Naive B cell (primary cell): ENCODE results near the gene SLC2A13. TPM values are rescaled to one million over a fixed set of nuclear protein-coding genes. Genes with fewer than 3 reads are reported as not detected.
A peak's percentile ranks its signal among the peaks of the same experiment; 100 is the strongest.
"Not testable (repeated sequence)": the region's sequence is repeated elsewhere in the genome, so short reads cannot be mapped to it uniquely, and the experiment has no call there.

Experiments
- ATAC-seq, 2 donors: fragments of 150-1000 bp; cut with Tn5 transposase; 2 replicates each; pipeline ENCODE4 v1.10.0; 2021; ENCODE audit warnings: low read depth in 2 of 2, mild to moderate bottlenecking in 2 of 2, moderate library complexity in 2 of 2
- DNase-seq: peaks from one replicate; pipeline ENCODE4 v3.0.0; 2022
- H3K27ac Mint-ChIP-seq, 6 donors: one replicate each; pipeline ENCODE4 v1.8.0; 2020 to 2022; ENCODE audit warnings: mild to moderate bottlenecking in 6 of 6, mixed read lengths in 6 of 6, moderate library complexity in 5 of 6, inconsistent platforms in 2 of 6
- H3K27me3 Mint-ChIP-seq, 3 donors: one replicate each; pipeline ENCODE4 v1.8.0; 2021 to 2022; ENCODE audit warnings: mixed read lengths in 3 of 3, mild to moderate bottlenecking in 1 of 3
- H3K36me3 Mint-ChIP-seq, 2 donors: one replicate each; pipeline ENCODE4 v1.8.0; 2020 to 2022; ENCODE audit warnings: mixed read lengths in 2 of 2, inconsistent platforms in 1 of 2, mild to moderate bottlenecking in 1 of 2
- H3K4me1 Mint-ChIP-seq, 3 donors: one replicate each; pipeline ENCODE4 v1.8.0; 2020 to 2022; ENCODE audit warnings: mixed read lengths in 3 of 3, inconsistent platforms in 1 of 3, mild to moderate bottlenecking in 1 of 3, moderate library complexity in 1 of 3
- H3K4me3 Mint-ChIP-seq, 8 donors: one replicate each; pipeline ENCODE4 v1.8.0; 2020 to 2022; ENCODE audit warnings: mild to moderate bottlenecking in 8 of 8, mixed read lengths in 8 of 8, moderate library complexity in 8 of 8, inconsistent platforms in 2 of 8
- H3K9me3 Mint-ChIP-seq, 7 donors: one replicate each; pipeline ENCODE4 v1.8.0; 2020 to 2022; ENCODE audit warnings: mixed read lengths in 7 of 7, mild to moderate bottlenecking in 5 of 7, inconsistent platforms in 2 of 7, moderate library complexity in 1 of 7
- polyA plus RNA-seq, 6 donors: library from polyadenylated mRNA; unstranded; fragments of 300-500 nt; fragmentation: Illumina TruSeq; gene quantifications; one replicate each; pipeline ENCODE4 v1.2.3, GENCODE V29; 2021; ENCODE audit warnings: low read depth in 6 of 6

The SLC2A13 gene
- polyA plus RNA-seq, 6 donors from 2014 or later: 0.72 to 2.2 (median 1.9) TPM; not detected in 1

GRCh38 chr12:39946361-39947280, 159.3 kb downstream of the SLC2A13 start:
- no peak for ATAC-seq
- no peak overlapping the region for H3K4me3 Mint-ChIP-seq
- H3K9me3 Mint-ChIP-seq: peaks cover 2 to 15% (median 7%) of the 10 kb centered on the region in 7 donors
- DNase-seq: no peak
- peaks cover 11 to 18% of the 10 kb centered on the region in 2 donors for H3K36me3 Mint-ChIP-seq
- H3K4me1 Mint-ChIP-seq: no peaks in the 10 kb centered on the region
- no peaks in the 10 kb centered on the region for H3K27me3 Mint-ChIP-seq
- H3K27ac Mint-ChIP-seq: no peak overlapping the region

GRCh38 chr12:39937119-39937518, 168.8 kb downstream of the SLC2A13 start:
- no peak for ATAC-seq
- H3K27ac Mint-ChIP-seq: no peak overlapping the region
- no peaks in the 10 kb centered on the region for H3K27me3 Mint-ChIP-seq

DNA sequence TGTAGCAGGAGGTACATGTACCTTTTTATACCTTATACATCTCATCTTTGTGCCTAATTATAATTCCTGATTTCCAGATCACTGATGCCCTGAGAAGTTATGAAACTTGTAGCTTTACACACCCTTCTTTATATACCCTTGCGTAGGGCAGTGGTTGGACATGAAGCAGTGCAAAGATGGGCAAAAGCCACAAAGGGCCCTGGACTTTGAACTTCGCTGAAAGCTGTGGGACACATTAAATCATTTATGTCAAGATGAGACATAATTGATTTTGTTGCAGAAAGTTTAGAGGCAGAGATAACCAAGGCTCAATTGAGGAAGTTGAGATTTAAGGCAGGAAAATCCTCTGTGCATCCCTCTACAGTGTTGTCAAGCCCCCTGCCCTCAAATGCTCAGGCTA, 170.0 kb downstream of the SLC2A13 start:
- DNase-seq (no peak), ATAC-seq (no peak)
- H3K4me3 Mint-ChIP-seq: no peak overlapping the region
- H3K36me3 Mint-ChIP-seq: peaks cover 0 to 5% of the 10 kb centered on the region in 2 donors
- no peaks in the 10 kb centered on the region for H3K27me3 Mint-ChIP-seq
- peak overlapping the region in 1 of 6 donors; percentile 34 for H3K27ac Mint-ChIP-seq
- H3K9me3 Mint-ChIP-seq: peaks cover 0 to 2% (median 0%) of the 10 kb centered on the region in 7 donors
- H3K4me1 Mint-ChIP-seq: peaks cover 0 to 7% (median 2%) of the 10 kb centered on the region in 3 donors

More at GRCh38 chr12:39937119-39937518, 168.8 kb downstream of the SLC2A13 start:
- peaks cover 0 to 7% (median 2%) of the 10 kb centered on the region in 3 donors for H3K4me1 Mint-ChIP-seq
- peaks cover 0 to 5% of the 10 kb centered on the region in 2 donors for H3K36me3 Mint-ChIP-seq
- H3K9me3 Mint-ChIP-seq: peaks cover 0 to 15% (median 10%) of the 10 kb centered on the region in 7 donors
- H3K4me3 Mint-ChIP-seq: no peak overlapping the region
- no peak for DNase-seq

GRCh38 chr12:39935275-39935674, 170.6 kb downstream of the SLC2A13 start:
- Mint-ChIP-seq H3K36me3 (peaks cover 0 to 5% of the 10 kb centered on the region in 2 donors), H3K4me3 (no peak overlapping the region)
- ATAC-seq: no peak

DNA sequence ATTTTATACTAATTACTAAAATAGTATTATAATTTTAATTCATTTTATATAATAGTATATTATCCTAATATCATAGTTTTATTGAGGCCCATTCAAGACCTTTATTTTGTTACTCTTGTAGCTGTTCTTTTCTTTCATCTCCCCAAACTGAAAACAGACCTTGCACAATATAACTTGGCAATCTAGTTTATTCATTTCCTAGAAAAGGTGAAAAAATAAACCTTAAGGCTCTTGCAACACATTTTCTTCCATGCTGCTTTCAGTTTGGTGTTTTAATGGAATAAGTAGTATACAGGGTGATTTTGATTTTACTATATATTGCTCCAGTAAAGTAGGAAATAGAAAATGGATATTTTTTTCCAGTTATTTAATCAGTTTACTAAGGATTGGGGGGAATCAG, 174.0 kb downstream of the SLC2A13 start:
- Mint-ChIP-seq H3K4me3 (no peak overlapping the region), H3K27me3 (no peaks in the 10 kb centered on the region), H3K36me3 (no peaks in the 10 kb centered on the region)

More at GRCh38 chr12:39935275-39935674, 170.6 kb downstream of the SLC2A13 start:
- H3K9me3 Mint-ChIP-seq: no peaks in the 10 kb centered on the region
- H3K27ac Mint-ChIP-seq: no peak overlapping the region
- H3K27me3 Mint-ChIP-seq: no peaks in the 10 kb centered on the region
- DNase-seq: no peak
- peaks cover 0 to 7% (median 2%) of the 10 kb centered on the region in 3 donors for H3K4me1 Mint-ChIP-seq

DNA sequence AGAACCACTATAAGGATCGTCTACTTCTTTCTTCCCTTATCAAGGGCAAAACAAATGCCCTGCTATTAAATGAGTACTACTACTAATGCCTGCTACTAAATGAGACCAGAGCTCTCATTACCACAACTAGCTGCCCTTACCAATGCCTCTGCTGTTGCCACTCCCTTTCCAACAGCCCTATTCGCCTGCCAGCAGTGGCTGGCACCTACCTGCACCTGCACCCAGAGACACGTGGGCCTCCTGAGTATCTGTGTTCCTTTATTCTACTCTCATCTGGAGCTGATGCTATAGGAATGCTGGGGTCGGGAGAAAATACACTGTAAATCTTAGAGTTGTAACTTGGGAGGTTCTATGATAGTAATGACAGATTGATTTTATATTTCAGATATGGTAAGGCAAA, 174.7 kb downstream of the SLC2A13 start:
- no peaks in the 10 kb centered on the region for H3K27me3 Mint-ChIP-seq
- no peaks in the 10 kb centered on the region for H3K36me3 Mint-ChIP-seq
- H3K27ac Mint-ChIP-seq: peak overlapping the region in 1 of 6 donors; percentile 31
- no peaks in the 10 kb centered on the region for H3K9me3 Mint-ChIP-seq
- H3K4me1 Mint-ChIP-seq: peaks cover 0 to 6% (median 2%) of the 10 kb centered on the region in 3 donors
- no peak for DNase-seq
- ATAC-seq: no peak
- no peak overlapping the region for H3K4me3 Mint-ChIP-seq

More for the DNA sequence above, 174.0 kb downstream of the SLC2A13 start:
- no peak overlapping the region for H3K27ac Mint-ChIP-seq
- H3K9me3 Mint-ChIP-seq: no peaks in the 10 kb centered on the region
- H3K4me1 Mint-ChIP-seq: peaks cover 0 to 10% (median 2%) of the 10 kb centered on the region in 3 donors
- DNase-seq (no peak), ATAC-seq (no peak)

DNA sequence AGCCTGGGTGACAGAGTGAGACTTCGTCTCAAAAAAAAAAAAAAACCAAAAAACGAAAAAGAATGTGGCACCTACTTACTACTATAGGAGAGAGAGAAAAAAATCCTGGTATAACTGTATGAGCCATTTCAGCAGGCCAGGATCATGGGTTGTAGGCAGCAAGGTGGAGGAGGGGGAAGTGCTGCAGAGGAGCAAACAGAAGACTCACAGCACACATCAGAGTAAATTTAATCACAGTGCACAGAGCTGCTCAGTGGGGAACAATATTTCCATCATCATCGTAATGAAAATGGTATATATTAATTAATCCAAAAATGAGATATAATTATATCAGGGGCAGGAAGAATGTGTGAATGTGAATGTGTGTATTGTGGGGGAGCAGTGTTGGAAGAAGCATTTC, 175.8 kb downstream of the SLC2A13 start:
- Mint-ChIP-seq H3K27ac (peak overlapping the region in 3 of 6 donors; percentile 8 to 78 (median 51)), H3K36me3 (no peaks in the 10 kb centered on the region), H3K4me3 (no peak overlapping the region), H3K27me3 (no peaks in the 10 kb centered on the region), H3K4me1 (peaks cover 0 to 3% (median 0%) of the 10 kb centered on the region in 3 donors), H3K9me3 (no peaks in the 10 kb centered on the region)
- DNase-seq: no peak
- ATAC-seq: no peak

GRCh38 chr12:39928181-39928899, 177.5 kb downstream of the SLC2A13 start:
- H3K4me3 Mint-ChIP-seq: no peak overlapping the region
- H3K36me3 Mint-ChIP-seq: no peaks in the 10 kb centered on the region
- no peak overlapping the region for H3K27ac Mint-ChIP-seq
- no peaks in the 10 kb centered on the region for H3K27me3 Mint-ChIP-seq
- no peaks in the 10 kb centered on the region for H3K9me3 Mint-ChIP-seq
- H3K4me1 Mint-ChIP-seq: peaks cover 0 to 3% (median 0%) of the 10 kb centered on the region in 3 donors
- no peak for DNase-seq
- ATAC-seq: no peak

DNA sequence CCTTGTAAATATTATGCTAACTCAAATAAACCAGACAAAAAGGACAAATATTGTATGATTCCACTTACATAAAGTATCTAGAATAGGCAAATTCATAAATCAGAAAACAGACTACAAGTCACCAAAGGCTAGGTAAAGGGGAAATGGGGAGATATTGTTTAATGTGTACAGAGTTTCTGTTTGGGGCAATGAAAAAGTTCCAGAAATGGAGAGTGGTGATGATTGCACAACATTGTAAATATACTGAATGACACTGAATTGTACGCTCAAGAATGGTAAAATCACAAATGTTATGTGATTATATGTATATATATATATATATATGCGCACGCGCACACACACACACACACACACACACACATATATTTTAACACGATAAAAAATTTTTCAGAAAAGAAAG, 182.5 kb downstream of the SLC2A13 start:
- H3K9me3 Mint-ChIP-seq: no peaks in the 10 kb centered on the region
- ATAC-seq: no peak

DNA sequence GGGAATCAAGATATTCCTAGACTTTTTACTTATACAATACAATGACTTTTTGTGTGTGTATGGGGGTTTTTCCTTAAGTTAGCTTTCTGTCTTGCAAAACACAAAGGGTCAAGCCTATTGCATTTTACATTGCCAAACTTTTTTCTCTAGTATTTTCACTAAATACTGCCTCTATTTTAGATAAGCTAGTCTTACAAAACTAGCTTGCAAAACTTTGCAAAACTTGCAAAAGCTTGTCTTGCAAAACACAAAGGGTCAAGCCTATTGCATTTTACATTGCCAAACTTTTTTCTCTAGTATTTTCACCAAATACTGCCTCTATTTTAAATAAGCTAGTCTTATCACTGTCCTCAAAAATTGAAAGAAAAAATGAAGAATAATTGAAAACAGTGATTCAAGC, 183.3 kb downstream of the SLC2A13 start:
- H3K4me1 Mint-ChIP-seq, DNase-seq, H3K27me3 Mint-ChIP-seq, H3K4me3 Mint-ChIP-seq, ATAC-seq, H3K9me3 Mint-ChIP-seq, H3K36me3 Mint-ChIP-seq: not testable (repeated sequence)
- H3K27ac Mint-ChIP-seq: peak overlapping the region in 1 of 6 donors; percentile 44

More for the DNA sequence above, 182.5 kb downstream of the SLC2A13 start:
- no peaks in the 10 kb centered on the region for H3K27me3 Mint-ChIP-seq
- H3K27ac Mint-ChIP-seq: no peak overlapping the region
- no peaks in the 10 kb centered on the region for H3K36me3 Mint-ChIP-seq
- no peak for DNase-seq
- no peaks in the 10 kb centered on the region for H3K4me1 Mint-ChIP-seq
- no peak overlapping the region for H3K4me3 Mint-ChIP-seq

DNA sequence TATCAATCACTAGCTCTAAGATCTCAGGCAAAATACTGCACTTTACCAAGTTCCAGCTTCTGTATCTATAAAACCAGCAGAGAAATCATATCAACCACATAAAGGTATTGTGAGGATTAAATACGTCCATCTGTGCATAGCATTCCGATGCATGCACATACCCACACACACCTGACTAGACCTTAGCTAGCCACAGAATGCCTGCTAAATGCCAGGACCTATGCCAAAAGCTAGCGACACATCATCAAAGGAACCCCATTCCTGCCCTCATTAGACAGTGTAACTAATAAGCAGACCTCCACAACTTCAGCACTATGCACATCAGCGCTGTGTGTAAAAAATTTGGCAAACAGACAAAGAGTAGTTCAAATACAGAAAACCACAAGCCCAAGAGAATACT, 185.2 kb downstream of the SLC2A13 start:
- no peaks in the 10 kb centered on the region for H3K9me3 Mint-ChIP-seq
- DNase-seq (no peak), ATAC-seq (no peak)
- no peak overlapping the region for H3K27ac Mint-ChIP-seq
- no peak overlapping the region for H3K4me3 Mint-ChIP-seq
- no peaks in the 10 kb centered on the region for H3K36me3 Mint-ChIP-seq
- H3K4me1 Mint-ChIP-seq: no peaks in the 10 kb centered on the region
- H3K27me3 Mint-ChIP-seq: no peaks in the 10 kb centered on the region

DNA sequence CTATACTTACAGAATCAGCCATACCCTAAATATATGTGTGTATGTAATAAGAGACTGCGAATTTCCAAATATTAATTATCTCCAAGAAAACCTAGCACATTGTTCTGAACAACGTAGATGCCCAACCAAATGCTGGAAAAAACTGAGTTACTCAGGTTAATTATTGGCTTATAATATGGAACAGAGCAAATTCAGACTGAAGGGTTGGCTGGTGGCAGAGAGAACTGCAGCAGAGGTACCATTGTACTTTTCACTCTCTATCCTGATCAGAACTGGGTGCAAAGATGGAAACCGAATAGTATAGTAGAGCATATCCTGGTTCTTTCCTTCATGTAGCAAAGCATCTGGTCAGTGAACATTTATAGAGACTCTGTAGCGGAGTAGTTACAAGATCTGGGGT, 185.7 kb downstream of the SLC2A13 start:
- Mint-ChIP-seq H3K9me3 (no peaks in the 10 kb centered on the region), H3K4me3 (no peak overlapping the region), H3K36me3 (no peaks in the 10 kb centered on the region), H3K4me1 (no peaks in the 10 kb centered on the region), H3K27me3 (no peaks in the 10 kb centered on the region), H3K27ac (no peak overlapping the region)
- no peak for ATAC-seq
- no peak for DNase-seq

DNA sequence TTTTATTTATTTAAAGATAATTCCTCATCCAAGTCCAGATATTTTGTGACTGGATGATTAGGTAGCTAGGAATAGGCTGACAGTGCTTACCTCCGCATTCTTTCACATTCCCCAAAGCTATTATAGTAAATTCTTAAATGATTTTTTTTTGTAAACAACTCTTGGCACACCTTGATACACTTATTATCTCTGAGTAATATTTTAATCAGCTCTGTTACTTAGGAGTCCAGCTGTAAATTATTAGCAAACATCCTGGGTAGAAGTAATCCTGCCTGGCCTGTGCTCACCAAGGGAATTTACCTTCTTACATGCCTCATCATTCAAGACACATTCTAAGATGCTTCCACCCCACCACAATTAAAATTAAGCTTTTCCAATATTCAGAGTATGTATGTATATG, 186.1 kb downstream of the SLC2A13 start:
- Mint-ChIP-seq H3K4me1 (no peaks in the 10 kb centered on the region), H3K27ac (no peak overlapping the region), H3K4me3 (no peak overlapping the region), H3K27me3 (no peaks in the 10 kb centered on the region), H3K36me3 (no peaks in the 10 kb centered on the region), H3K9me3 (no peaks in the 10 kb centered on the region)
- DNase-seq: no peak
- no peak for ATAC-seq

DNA sequence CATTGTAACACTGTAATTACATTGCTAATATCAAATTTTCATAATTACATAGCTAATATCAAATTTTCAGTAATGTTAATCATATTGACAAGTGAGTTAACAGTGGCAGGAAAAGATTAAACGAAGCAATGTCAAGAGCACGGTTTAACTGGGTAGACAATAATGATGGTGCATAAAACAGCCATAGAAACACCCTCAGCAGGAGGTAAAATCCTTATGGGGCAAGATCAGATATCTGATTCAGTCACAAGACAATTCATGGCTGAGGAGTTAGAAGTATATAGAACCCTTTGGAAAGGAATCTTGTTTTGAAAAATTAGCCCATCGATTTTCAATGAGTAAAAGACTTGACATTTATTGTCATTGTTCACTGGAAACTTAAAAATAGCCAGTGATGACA, 190.6 kb downstream of the SLC2A13 start:
- Mint-ChIP-seq H3K4me3 (no peak overlapping the region), H3K36me3 (no peaks in the 10 kb centered on the region), H3K27ac (no peak overlapping the region), H3K27me3 (no peaks in the 10 kb centered on the region), H3K9me3 (no peaks in the 10 kb centered on the region), H3K4me1 (no peaks in the 10 kb centered on the region)
- ATAC-seq (no peak), DNase-seq (no peak)
